ENCODE data around the gene SPCS1. TPM values are rescaled to one million over a fixed set of nuclear protein-coding genes. Genes with fewer than 3 reads are reported as not detected.
A peak's percentile ranks its signal among the peaks of the same experiment; 100 is the strongest.

SPCS1 gene
- polyA plus RNA-seq, 1 donor (not counting 4 experiments of a cell fraction or from before 2014, with no cell fraction given): 140 TPM

DNA sequence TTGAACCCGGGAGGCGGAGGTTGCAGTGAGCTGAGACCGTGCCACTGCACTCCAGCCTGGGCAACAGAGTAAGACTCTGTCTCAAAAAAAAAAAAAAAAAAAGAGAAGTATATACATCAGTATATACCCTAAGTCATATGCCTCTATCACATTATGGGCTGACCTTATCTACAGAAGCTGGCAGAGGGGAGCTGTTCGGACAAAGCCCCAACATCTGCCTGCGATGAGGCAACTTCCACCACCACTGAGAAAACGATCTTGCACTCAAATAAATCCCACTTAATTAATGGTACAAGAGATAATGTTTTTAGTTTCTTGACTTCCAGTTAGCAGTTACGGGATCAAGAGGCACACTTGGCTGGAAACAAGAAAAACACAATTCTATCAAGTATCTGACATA is 2.6 kb upstream of the SPCS1 start:
- Histone ChIP-seq H4K20me1 (ENCODE audit: control insufficient read depth, extremely low read depth, insufficient read depth, low read length) (no peaks in the 10 kb centered on the region), H3K9ac (ENCODE audit: control insufficient read depth, extremely low read depth, insufficient read depth, low read length) (no peak overlapping the region), H3K27ac (ENCODE audit: control insufficient read depth, insufficient read depth, low read length) (no peak overlapping the region), H3K9me1 (ENCODE audit: control insufficient read depth, extremely low read depth, insufficient read depth, low read length) (no peaks in the 10 kb centered on the region), H3K4me1 (ENCODE audit: control insufficient read depth, extremely low read depth, insufficient read depth, low read length) (peaks cover 14% of the 10 kb centered on the region), H3K27me3 (ENCODE audit: control insufficient read depth, extremely low read depth, insufficient read depth, low read length) (no peaks in the 10 kb centered on the region), H3K4me3 (ENCODE audit: control insufficient read depth in 2 of 3, extremely low read depth in 1 of 3, insufficient read depth in 2 of 3, low read depth in 1 of 3, low read length in 3 of 3) (no peak overlapping the region), H2AFZ (ENCODE audit: control insufficient read depth, low read length) (no peak overlapping the region), H3K4me2 (ENCODE audit: control insufficient read depth, extremely low read depth, insufficient read depth, low read depth, low read length) (no peak overlapping the region), H3K9me3 (ENCODE audit: control insufficient read depth, low read depth, low read length) (no peaks in the 10 kb centered on the region), H3K36me3 (ENCODE audit: control insufficient read depth in 2 of 2, extremely low read depth in 1 of 2, insufficient read depth in 2 of 2, low read length in 2 of 2) (peaks cover 0 to 2% of the 10 kb centered on the region in 2 experiments), H3K79me2 (ENCODE audit: control insufficient read depth, insufficient read depth, low read length) (peaks cover 53% of the 10 kb centered on the region)
- FAIRE-seq (no peak), DNase-seq (ENCODE audit: low read depth, low spot score) (no peak)
- TF ChIP-seq EZH2 (IDR thresholded peaks at IDR 0.05; ENCODE audit: low read length): no peak
- TF ChIP-seq, protein P1, sequence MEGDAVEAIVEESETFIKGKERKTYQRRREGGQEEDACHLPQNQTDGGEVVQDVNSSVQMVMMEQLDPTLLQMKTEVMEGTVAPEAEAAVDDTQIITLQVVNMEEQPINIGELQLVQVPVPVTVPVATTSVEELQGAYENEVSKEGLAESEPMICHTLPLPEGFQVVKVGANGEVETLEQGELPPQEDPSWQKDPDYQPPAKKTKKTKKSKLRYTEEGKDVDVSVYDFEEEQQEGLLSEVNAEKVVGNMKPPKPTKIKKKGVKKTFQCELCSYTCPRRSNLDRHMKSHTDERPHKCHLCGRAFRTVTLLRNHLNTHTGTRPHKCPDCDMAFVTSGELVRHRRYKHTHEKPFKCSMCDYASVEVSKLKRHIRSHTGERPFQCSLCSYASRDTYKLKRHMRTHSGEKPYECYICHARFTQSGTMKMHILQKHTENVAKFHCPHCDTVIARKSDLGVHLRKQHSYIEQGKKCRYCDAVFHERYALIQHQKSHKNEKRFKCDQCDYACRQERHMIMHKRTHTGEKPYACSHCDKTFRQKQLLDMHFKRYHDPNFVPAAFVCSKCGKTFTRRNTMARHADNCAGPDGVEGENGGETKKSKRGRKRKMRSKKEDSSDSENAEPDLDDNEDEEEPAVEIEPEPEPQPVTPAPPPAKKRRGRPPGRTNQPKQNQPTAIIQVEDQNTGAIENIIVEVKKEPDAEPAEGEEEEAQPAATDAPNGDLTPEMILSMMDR (optimal IDR thresholded peaks at IDR 0.05 in 1 of 3, IDR thresholded peaks at IDR 0.05 in 1 of 3, conservative IDR thresholded peaks at IDR 0.05 in 1 of 3; ENCODE audit: extremely low read depth in 1 of 3, insufficient read depth in 2 of 3, low read length in 3 of 3): no peak
- dilution Hi-C loops (cut with MboI; ENCODE audit: extremely low pct_ligation_motif_present, low sequenced_read_pairs): no loop called here

DNA sequence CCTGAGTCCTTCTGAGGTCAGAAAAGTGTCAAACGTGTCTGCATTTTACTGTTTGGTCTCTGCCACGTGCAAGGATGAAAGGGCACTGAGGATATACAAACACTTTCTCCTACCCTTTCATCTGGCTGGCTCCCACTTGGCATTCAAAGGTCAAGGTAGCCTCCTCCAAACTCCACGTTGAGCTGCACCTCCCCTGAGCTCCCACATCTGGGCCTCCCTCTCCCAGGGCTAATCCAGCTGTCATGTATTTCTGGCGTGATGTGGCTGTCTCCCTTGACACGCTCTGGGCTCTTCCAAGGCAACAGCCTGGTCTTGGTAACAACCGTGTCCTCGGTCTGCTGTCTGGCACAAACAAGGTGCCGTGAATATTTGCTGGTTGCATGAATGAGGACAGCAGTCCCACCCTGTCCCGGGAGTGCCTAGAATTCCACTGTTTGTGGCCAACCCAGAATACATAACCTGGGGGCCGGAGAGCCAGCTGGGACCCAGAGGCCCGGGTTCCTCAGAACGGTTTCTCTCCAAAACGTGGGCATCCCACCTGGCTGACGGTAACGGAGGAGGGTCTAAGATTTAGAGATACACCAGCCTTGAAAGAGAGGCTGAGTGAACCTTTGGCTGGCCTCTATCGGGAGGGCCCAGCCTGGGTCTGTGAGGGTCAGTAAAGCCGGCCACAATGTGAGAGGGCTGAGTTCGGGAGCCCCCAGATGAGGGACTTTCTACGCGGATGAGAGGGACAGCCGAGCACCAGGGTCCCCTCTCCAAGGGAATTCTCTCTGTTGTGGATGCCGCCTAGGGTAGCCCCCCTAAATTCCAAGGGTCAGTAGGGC is 1.1 kb upstream of the SPCS1 start:
- peak overlapping the region; percentile 99 for H2AFZ ChIP-seq (ENCODE audit: control insufficient read depth, low read length)
- no peaks in the 10 kb centered on the region for H3K9me1 ChIP-seq (ENCODE audit: control insufficient read depth, extremely low read depth, insufficient read depth, low read length)
- peak overlapping the region; percentile 75 for H3K27ac ChIP-seq (ENCODE audit: control insufficient read depth, insufficient read depth, low read length)
- peaks cover 50% of the 10 kb centered on the region for H3K79me2 ChIP-seq (ENCODE audit: control insufficient read depth, insufficient read depth, low read length)
- dilution Hi-C loops (cut with MboI; ENCODE audit: extremely low pct_ligation_motif_present, low sequenced_read_pairs): no loop called here
- no peaks in the 10 kb centered on the region for H3K9me3 ChIP-seq (ENCODE audit: control insufficient read depth, low read depth, low read length)
- TF ChIP-seq EZH2 (IDR thresholded peaks at IDR 0.05; ENCODE audit: low read length): no peak
- TF ChIP-seq, protein P1 (optimal IDR thresholded peaks at IDR 0.05 in 1 of 3, IDR thresholded peaks at IDR 0.05 in 1 of 3, conservative IDR thresholded peaks at IDR 0.05 in 1 of 3; ENCODE audit: extremely low read depth in 1 of 3, insufficient read depth in 2 of 3, low read length in 3 of 3): no peak
- peaks cover 14% of the 10 kb centered on the region for H3K4me1 ChIP-seq (ENCODE audit: control insufficient read depth, extremely low read depth, insufficient read depth, low read length)
- peaks cover 0 to 3% of the 10 kb centered on the region in 2 experiments for H3K36me3 ChIP-seq (ENCODE audit: control insufficient read depth in 2 of 2, extremely low read depth in 1 of 2, insufficient read depth in 2 of 2, low read length in 2 of 2)
- peak overlapping the region; percentile 99 for H3K4me2 ChIP-seq (ENCODE audit: control insufficient read depth, extremely low read depth, insufficient read depth, low read depth, low read length)
- no peaks in the 10 kb centered on the region for H3K27me3 ChIP-seq (ENCODE audit: control insufficient read depth, extremely low read depth, insufficient read depth, low read length)
- H3K4me3 ChIP-seq (ENCODE audit: control insufficient read depth in 2 of 3, extremely low read depth in 1 of 3, insufficient read depth in 2 of 3, low read depth in 1 of 3, low read length in 3 of 3): peak overlapping the region; percentile 69 to 95 (median 91)
- FAIRE-seq (no peak), DNase-seq (ENCODE audit: low read depth, low spot score) (no peak)
- H4K20me1 ChIP-seq (ENCODE audit: control insufficient read depth, extremely low read depth, insufficient read depth, low read length): no peaks in the 10 kb centered on the region
- H3K9ac ChIP-seq (ENCODE audit: control insufficient read depth, extremely low read depth, insufficient read depth, low read length): peak overlapping the region; percentile 92

Measured in keratinocyte (primary cell).